Adrenal gland (tissue), 5 donors: ENCODE results near the gene NANP.

Source experiments
- CTCF ChIP-seq, 6 experiments: fragments of 450-650 bp in 4 of 6; fragments of 200-600 bp in 2 of 6; sonication (generic) in 1 of 6; IDR thresholded peaks; 1 replicate in 5 of 6; 2 replicates in 1 of 6; pipeline versions ENCODE4 v1.5.1 to v1.8.0; 2016 to 2021; ENCODE audit warnings: antibody characterized with exemption in 6 of 6, mild to moderate bottlenecking in 2 of 6, moderate library complexity in 1 of 6
- POLR2A ChIP-seq, 2 donors: fragments of 450-650 bp; IDR thresholded peaks; one replicate each; pipeline ENCODE4 v1.6.1; 2017; ENCODE audit warnings: antibody characterized with exemption in 2 of 2, mild to moderate bottlenecking in 2 of 2, moderate library complexity in 1 of 2
- donor health status: DM: no; HTN: no; CAD: no.

- TF ChIP-seq CTCF (IDR thresholded peaks at IDR 0.05): no peak
- no peak for TF ChIP-seq POLR2A (IDR thresholded peaks at IDR 0.05)
Measured at GRCh38 chr20:25608774-25609173, 15.0 kb downstream of the NANP start.
